GM18499 (cell line): Measurements from ENCODE around the gene NECAB3.
"Not testable (repeated sequence)": the region's sequence is repeated elsewhere in the genome, so short reads cannot be mapped to it uniquely, and the experiment has no call there.

Experiments used
- ATAC-seq: cut with Tn5 transposase; IDR thresholded peaks from one replicate; pipeline ENCODE4 v1.9.1; 2021; ENCODE audit warnings: moderate number of reproducible peaks; ENCODE audit not compliant: insufficient read depth, unreplicated experiment

Gene NECAB3

GRCh38 chr20:33674294-33675135 is at the start of gene NECAB3:
TSS of gene NECAB3 (minus strand) at chr20:33674428. CDS start at chr20:33674352, 76 bp downstream.
- ATAC-seq, result no peak

GRCh38 chr20:33721391-33722140 is 47.3 kb upstream of the NECAB3 start:
- no peak for ATAC-seq

- peak; percentile 86 for ATAC-seq
Observed at GRCh38 chr20:33719989-33720709, 45.9 kb upstream of the NECAB3 start, which contains the start of gene PXMP4. TSS of gene PXMP4 (minus strand) at chr20:33720310. CDS start at chr20:33720207, 103 bp downstream.

- no peak for ATAC-seq
Observed at GRCh38 chr20:33719277-33719988, 45.2 kb upstream of the NECAB3 start.

GRCh38 chr20:33716498-33716897 is 42.3 kb upstream of the NECAB3 start:
- no peak for ATAC-seq

- no peak for ATAC-seq
Observed at GRCh38 chr20:33713865-33714367, 39.7 kb upstream of the NECAB3 start.

GRCh38 chr20:33711446-33711738 is 37.2 kb upstream of the NECAB3 start:
- ATAC-seq, result no peak

GRCh38 chr20:33710681-33711445 is 36.6 kb upstream of the NECAB3 start:
- ATAC-seq, result no peak

GRCh38 chr20:33709905-33710541 is 35.8 kb upstream of the NECAB3 start:
- no peak for ATAC-seq

GRCh38 chr20:33709398-33709797 is 35.2 kb upstream of the NECAB3 start:
- ATAC-seq, result no peak

GRCh38 chr20:33707668-33708067 is 33.4 kb upstream of the NECAB3 start:
- no peak for ATAC-seq

GRCh38 chr20:33704197-33704924 is 30.1 kb upstream of the NECAB3 start:
- no peak for ATAC-seq

- no peak for ATAC-seq
Observed at GRCh38 chr20:33703498-33704137, 29.4 kb upstream of the NECAB3 start.

- ATAC-seq, result no peak
Observed at GRCh38 chr20:33702861-33703260, 28.6 kb upstream of the NECAB3 start.

GRCh38 chr20:33701629-33702450 is 27.6 kb upstream of the NECAB3 start:
- ATAC-seq, result no peak

GRCh38 chr20:33700696-33701441 is 26.6 kb upstream of the NECAB3 start:
- ATAC-seq, result not testable (repeated sequence)
